NB4 (cell line): ENCODE data around the gene RPL10.
"Not testable (repeated sequence)": the region's sequence is repeated elsewhere in the genome, so short reads cannot be mapped to it uniquely, and the experiment has no call there.

Experiments used
- DNase-seq: peaks from one replicate; pipeline ENCODE4 v3.0.0; 2010; ENCODE audit warnings: low read depth
- H3K4me3 ChIP-seq: one replicate; pipeline ENCODE4 v1.5.1; 2011; ENCODE audit warnings: mild to moderate bottlenecking, low read depth, low read length, moderate library complexity
- MAX ChIP-seq: IDR thresholded peaks from 2 replicates; pipeline ENCODE4 v1.6.1; 2011; ENCODE audit warnings: low read depth, low read length
- MYC ChIP-seq: IDR thresholded peaks from 2 replicates; pipeline ENCODE4 v1.6.1; 2011; ENCODE audit warnings: low read depth, low read length
- POLR2A ChIP-seq: IDR thresholded peaks from 2 replicates; pipeline ENCODE4 v1.6.1; 2011; ENCODE audit warnings: mild to moderate bottlenecking; ENCODE audit not compliant: insufficient read length; ENCODE audit errors: extremely low read depth
- TF ChIP-seq, protein P1 (sequence below): IDR thresholded peaks from one replicate; pipeline ENCODE4 v1.5.1; 2012; ENCODE audit warnings: low read depth, low read length

The RPL10 gene

GRCh38 chrX:154384284-154384892, 13.8 kb upstream of the RPL10 start:
- DNase-seq: peak; percentile 37
- TF ChIP-seq POLR2A (no peak), MAX (no peak), MYC (no peak)
- TF ChIP-seq, protein P1, sequence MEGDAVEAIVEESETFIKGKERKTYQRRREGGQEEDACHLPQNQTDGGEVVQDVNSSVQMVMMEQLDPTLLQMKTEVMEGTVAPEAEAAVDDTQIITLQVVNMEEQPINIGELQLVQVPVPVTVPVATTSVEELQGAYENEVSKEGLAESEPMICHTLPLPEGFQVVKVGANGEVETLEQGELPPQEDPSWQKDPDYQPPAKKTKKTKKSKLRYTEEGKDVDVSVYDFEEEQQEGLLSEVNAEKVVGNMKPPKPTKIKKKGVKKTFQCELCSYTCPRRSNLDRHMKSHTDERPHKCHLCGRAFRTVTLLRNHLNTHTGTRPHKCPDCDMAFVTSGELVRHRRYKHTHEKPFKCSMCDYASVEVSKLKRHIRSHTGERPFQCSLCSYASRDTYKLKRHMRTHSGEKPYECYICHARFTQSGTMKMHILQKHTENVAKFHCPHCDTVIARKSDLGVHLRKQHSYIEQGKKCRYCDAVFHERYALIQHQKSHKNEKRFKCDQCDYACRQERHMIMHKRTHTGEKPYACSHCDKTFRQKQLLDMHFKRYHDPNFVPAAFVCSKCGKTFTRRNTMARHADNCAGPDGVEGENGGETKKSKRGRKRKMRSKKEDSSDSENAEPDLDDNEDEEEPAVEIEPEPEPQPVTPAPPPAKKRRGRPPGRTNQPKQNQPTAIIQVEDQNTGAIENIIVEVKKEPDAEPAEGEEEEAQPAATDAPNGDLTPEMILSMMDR: no peak
- H3K4me3 ChIP-seq: no peak overlapping the region

DNA sequence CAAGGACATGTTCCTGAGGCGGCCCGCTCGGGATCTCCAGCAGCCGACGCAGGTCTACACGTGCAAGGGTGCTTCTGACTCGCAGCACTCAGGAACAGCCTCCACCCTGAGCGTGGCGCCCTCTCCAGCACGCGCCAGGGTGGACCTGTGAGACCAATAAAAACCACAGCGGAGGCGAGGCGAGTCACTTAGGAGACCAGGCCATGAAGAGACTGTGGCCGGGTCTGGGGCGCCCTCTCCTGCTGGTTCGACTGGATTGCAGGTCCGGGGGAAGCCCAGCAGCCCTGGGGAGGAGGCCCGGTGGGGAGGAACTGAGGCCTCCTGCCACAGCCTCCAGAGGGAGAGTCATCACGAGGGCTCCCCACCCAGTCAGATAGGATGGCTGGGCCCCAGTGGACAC, 10.1 kb upstream of the RPL10 start:
- DNase-seq, H3K4me3 ChIP-seq: not testable (repeated sequence)

- not testable (repeated sequence) for H3K4me3 ChIP-seq, DNase-seq
Measured at GRCh38 chrX:154388649-154389048, 9.5 kb upstream of the RPL10 start.

- H3K4me3 ChIP-seq, DNase-seq: not testable (repeated sequence)
Measured at GRCh38 chrX:154389812-154390747, 8.1 kb upstream of the RPL10 start.

- H3K4me3 ChIP-seq, DNase-seq: not testable (repeated sequence)
Measured at GRCh38 chrX:154396363-154396762, 1.8 kb upstream of the RPL10 start.

- TF ChIP-seq MYC: no peak; the same call in 1 of the 2 replicates
- no peak for TF ChIP-seq MAX
- TF ChIP-seq POLR2A: peak; percentile 31
- TF ChIP-seq, protein P1: no peak
- peak overlapping the region; percentile 100 for H3K4me3 ChIP-seq
- peak; percentile 81 for DNase-seq
Measured at GRCh38 chrX:154396973-154397887, 947 bp upstream of the RPL10 start.

GRCh38 chrX:154398668-154399526, 720 bp downstream of the RPL10 start:
- peak overlapping the region; percentile 100 for H3K4me3 ChIP-seq
- DNase-seq: peak; percentile 90
- TF ChIP-seq MAX: peak; percentile 97
- TF ChIP-seq MYC: peak; percentile 99
- TF ChIP-seq POLR2A: no peak
- TF ChIP-seq, protein P1: peak; percentile 54
